ENCODE data around the gene SERTAD2.

- TF ChIP-seq CTCF (IDR thresholded peaks at IDR 0.05), result no peak
- TF ChIP-seq POLR2A (IDR thresholded peaks at IDR 0.05), result no peak
Observed at GRCh38 chr2:64657411-64657810, 3.7 kb upstream of the SERTAD2 start.
